Measurements from ENCODE around the gene GP9.
A peak's percentile ranks its signal among the peaks of the same experiment; 100 is the strongest.

The GP9 gene

GRCh38 chr3:129060276-129061022, at the start of gene GP9:
Gene GP9, plus strand, starts transcription at chr3:129060779. Its CDS starts 961 bp downstream, at chr3:129061740.
- no peak for DNase-seq

DNA sequence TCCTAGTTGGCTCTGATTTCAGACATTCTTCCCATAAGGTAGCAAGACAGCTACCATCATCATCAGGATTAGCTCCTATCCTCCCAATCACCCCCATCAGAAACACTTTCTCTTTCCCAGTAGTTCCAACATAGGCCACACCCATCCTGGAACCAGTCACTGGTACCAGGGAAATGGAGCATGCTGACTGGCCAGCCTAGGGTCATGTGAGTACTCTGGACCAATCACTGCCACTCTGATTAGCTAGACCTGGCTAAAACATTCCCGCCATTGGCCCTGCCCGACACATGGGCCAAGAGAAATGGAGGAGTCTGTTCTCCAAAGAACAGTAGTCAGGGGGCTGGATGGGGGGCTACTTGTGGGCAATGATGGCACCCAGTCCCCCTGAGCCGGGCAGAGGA, 47.1 kb upstream of the GP9 start:
- DNase-seq: no peak

DNA sequence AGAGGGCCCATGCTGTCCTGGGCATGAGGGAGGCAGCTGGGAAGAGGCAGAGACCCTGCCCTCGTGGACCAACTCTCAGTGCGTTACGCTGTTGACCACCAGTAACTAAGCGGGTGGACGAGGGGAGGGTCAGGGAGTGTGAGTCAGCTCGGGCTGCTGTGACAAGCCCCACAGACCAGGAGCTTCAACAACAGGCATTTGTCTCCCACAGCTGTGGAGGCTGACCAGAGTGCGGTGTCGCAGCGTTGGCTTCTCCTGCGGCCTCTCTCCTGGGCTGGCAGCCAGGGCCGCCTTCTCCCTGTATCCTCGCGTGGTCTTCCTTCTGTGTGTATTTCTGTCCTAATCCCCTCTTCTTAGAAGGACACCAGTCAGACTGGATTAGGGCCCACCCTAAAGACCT, 46.4 kb upstream of the GP9 start:
- DNase-seq: no peak

- no peak for DNase-seq
Measured at GRCh38 chr3:129014793-129015345, 45.7 kb upstream of the GP9 start.

DNA sequence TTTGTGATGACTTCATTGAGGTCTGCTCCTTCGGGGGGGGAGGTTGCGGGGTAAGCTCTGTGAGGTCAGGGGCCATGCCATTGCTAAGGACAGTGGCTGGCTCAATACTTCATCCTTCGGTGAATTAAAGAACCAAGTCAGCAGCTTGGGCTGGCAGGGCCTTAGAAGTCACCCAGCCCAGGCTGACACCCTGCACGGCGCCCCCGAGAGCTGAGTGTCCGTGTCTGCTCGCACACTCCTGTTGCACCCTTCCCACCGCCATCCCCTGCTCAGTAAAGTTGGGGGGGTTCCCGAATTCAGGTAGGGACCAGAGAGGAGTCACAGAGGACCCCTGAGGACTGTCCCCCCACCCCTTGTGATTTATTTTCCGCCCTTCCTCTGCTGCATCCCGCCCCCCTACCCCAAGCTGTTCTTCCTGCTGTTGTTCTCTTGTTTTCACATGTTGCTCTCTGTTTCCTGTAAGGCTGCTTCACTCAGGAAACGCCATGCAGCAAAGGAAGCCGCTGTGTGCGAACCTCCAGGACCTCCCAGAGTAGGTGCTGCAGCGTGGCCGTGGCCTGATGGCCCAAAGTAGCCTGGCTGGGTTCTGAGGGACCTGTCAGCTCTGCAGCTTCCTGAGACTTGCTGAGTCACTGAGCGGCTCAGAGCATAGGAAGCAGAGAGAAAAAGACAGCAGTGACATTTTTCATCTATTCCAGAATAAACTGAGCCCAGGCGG, 45.0 kb upstream of the GP9 start:
- DNase-seq: peak; percentile 61

DNA sequence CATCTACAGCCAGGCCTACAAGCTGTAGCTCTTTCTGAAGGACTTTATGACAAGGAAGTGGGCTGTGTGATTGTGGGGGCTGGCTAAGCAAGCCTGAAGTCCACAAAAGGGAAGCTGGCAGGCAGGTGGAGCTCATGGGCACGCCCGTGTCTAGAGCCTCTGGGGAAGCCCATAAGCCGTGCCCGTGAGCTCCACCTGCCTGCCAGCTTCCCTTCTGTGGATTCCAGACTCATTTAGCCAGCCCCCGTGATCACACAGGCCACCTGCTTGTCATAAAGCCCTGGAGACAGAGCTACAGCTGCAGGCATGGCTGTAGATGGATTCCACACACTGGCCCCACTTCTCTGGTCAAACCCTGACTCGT, 44.2 kb upstream of the GP9 start:
- DNase-seq: peak; percentile 67

- DNase-seq: no peak
Measured at GRCh38 chr3:129016720-129017483, 43.7 kb upstream of the GP9 start.

DNA sequence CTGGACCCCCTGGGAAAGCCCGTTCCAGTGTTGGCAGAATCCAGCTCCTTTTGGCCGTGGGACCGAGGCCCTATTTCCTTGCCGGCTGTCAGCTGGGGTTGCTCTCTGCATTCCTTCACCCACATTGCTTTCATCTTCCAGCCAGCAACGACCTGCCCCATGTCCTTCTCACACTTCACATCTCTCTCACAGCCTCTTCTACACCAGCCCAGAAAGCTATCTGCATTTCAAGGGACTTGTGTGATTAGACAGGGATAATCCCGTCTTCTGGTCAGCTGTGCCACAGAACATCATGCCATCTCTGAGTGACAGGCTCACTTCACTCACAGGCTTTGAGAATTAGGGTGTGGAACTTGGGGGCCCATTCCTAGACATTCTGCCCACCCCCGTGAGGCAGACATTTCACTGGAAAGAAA, 43.1 kb upstream of the GP9 start:
- DNase-seq: no peak

GRCh38 chr3:129018271-129018670, 42.3 kb upstream of the GP9 start:
- no peak for DNase-seq

GRCh38 chr3:129018751-129019150, 41.8 kb upstream of the GP9 start:
- DNase-seq: no peak

- no peak for DNase-seq
Measured at GRCh38 chr3:129019266-129019665, 41.3 kb upstream of the GP9 start.

- no peak for DNase-seq
Measured at GRCh38 chr3:129020691-129021090, 39.9 kb upstream of the GP9 start.

DNA sequence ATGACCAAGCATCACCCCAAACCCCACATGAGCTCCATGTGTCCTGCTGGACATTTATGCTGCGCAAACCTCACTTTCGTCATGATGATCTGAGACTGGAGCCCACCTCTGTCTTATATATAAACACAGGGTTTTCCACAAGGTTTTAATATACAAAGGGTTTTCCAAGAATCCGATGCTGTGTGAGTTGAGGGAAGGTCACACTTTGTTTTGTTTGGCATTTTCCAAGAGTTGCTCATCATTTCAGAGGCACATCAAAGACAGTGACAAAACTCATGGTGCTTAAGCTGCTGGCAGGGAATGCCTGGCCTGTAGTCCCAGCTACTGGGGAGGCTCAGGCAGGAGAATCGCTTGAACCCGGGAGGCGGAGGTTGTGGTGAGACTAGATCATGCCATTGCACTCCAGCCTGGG, 39.4 kb upstream of the GP9 start:
- DNase-seq: no peak

DNA sequence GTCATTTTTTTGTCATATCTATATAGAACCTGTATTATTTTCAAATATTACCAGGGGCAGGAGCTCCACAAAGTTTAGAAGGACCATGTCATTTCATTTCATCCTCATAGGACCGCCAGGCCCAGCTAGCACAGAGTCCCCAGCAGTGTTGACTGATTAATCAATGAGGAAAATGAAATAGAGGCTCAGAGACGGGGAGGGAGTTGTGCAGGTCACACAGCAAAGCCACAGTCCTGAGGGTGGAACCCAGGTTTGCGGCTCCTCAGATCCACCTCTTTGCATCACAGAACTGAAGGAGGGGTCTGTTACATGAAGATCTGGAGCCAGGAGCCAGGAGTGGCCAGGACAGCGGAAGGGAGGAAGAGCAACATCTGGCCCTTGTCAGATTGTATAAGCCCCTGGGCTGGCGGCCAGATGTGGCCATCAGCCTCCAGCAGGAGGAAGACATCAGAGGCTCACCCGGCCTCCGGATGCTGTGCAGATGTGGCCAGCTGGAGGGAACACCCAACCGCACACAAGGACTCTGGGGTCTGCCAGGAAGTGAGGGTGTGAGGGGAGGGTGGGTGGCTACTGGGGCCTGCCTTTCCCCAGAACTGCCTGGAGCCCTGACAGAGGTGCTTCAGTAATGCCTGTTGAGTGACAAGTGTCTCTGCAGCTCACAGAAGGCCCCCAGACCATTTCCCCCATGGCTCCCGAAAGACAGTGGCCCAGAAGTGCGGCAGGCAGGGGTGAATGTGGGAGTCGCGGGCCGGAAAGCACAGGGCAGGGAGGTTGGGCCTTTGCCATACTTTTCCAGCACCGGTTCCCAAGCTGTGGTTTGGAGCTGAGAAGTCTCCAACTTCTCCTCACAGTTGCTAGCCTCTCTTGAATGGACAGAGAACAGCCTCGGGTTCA, 38.2 kb upstream of the GP9 start:
- DNase-seq: no peak

- no peak for DNase-seq
Measured at GRCh38 chr3:129023008-129023358, 37.6 kb upstream of the GP9 start.

GRCh38 chr3:129023909-129024308, 36.7 kb upstream of the GP9 start:
- no peak for DNase-seq

DNA sequence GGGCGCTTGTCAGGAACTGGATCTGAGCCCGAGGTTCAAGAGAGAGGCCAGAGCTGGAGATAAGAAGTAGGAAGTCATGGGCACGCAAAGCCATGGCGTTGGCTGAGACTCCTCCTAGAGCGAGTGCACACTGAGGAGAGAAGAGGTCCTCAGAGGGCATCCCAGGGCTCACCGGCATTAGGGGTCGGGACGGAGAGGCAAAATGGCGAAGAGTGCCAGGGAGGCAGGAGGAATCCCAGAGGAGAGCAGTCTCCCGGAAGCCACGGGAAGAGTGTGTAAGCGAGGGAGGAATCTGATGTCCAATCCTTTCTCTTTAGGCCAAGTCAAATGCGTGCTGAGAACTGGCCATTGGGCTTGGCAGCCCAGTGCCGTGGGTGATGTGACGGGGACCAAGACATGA, 35.5 kb upstream of the GP9 start:
- no peak for DNase-seq

DNA sequence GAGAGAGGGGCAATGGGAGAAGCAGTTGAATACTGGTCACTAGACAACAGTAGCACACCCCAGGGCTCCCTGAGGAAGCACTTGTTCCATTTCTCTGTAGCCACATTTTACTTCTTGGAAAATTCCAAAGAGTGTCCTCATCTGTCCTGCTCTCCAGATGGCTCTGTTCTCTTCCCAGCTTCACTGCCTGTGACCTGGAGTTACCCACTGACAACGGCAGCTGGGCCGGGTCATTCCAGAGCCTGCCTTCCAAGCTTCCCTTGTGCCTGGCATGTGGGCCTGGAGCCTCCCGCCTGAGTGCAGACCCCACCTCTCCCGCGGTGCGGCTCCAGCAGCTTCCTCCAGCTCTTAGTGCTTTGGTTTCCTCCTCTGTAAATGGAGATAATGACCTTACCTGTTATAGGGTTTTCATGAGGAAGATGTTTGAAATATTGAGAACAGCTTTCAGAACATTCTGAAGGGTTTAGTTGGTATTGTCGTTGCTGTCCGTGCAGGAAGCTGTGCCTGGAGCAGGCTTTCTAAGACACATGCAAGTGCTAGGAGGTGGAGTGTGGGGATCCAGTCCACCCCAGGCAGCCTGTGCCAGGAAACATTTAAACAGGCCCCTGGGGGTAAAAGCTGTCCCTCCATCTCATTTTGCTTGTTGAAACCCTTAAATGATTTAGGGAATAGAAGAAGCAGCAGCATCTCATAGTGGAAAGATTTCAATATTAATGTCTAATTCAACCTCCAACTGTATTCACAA, 34.7 kb upstream of the GP9 start:
- no peak for DNase-seq

- peak; percentile 91 for DNase-seq
Measured at GRCh38 chr3:129026728-129027543, 33.6 kb upstream of the GP9 start.

DNA sequence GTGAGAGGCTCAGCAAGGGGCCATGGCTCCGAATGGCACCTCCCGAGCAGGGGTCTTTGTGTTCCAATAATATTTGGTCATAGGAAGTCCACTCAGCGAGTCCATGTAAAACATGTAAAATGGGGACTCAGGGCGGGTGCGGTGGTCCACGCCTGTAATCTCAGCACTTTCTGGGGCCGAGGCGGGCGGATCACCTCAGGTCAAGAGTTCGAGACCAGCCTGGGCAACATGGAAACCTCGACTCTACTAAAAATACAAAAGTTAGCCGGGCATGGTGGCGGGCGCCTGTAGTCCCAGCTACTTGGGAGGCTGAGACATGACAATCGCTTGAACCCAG, 33.1 kb upstream of the GP9 start:
- DNase-seq: no peak

GRCh38 chr3:129028866-129029265, 31.7 kb upstream of the GP9 start:
- no peak for DNase-seq

Measured in stimulated activated CD8-positive, alpha-beta memory T cell treated with anti-CD3 and anti-CD28 coated beads, Interleukin-4, amount 100 ng/mL, for 48 hours (primary cell).